HG02943 (cell line): ENCODE measurements around the gene PSMD2.
"Not testable (repeated sequence)": the region's sequence is repeated elsewhere in the genome, so short reads cannot be mapped to it uniquely, and the experiment has no call there.

Experiments used
- ATAC-seq: cut with Tn5 transposase; IDR thresholded peaks from one replicate; pipeline ENCODE4 v1.9.1; 2021; ENCODE audit warnings: mild to moderate bottlenecking, low read depth, moderate library complexity; ENCODE audit not compliant: unreplicated experiment

Gene PSMD2

DNA sequence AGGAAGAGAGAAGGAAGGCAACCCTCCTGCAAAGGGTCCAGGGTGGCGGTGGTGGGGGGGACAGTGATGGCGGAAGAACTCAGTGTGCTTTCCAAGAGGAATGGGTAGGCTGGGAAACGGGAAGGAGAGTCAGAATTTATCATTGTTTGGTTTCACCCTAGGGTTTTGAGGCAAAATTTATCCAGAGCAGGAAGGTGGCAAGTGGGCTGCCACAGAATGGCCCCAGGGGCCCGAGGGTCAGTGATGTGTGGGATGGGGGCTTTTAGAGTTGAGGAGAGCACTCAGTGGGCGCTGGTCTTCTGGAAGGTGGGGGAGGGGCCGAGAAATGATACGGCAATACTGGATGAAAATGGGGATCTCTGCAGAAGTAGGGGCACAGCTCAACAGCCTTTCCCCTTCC lies 38.9 kb downstream of the PSMD2 start:
- ATAC-seq = no peak

DNA sequence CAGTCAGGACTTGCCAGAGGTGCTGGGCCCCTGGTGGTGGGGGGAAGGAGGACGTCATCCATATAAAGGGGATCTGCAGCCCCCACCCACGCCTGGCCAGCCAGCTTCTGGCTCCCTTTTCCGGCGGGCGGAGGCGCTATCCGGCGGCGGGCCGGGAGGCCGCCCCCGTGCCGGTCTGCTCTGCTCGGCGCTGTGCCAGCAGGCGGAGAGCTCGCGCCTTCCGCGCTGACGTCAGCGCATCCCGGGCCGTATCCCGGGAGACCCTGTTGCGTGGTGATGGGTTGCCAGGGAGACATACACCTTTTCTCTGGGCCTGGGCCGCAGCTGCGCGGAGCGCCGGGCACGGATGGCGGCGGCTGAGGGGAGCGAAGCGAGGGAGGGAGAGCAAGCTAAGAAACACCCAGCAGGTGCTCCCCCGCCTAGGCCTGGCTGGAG lies 39.5 kb downstream of the PSMD2 start:
- ATAC-seq = no peak

DNA sequence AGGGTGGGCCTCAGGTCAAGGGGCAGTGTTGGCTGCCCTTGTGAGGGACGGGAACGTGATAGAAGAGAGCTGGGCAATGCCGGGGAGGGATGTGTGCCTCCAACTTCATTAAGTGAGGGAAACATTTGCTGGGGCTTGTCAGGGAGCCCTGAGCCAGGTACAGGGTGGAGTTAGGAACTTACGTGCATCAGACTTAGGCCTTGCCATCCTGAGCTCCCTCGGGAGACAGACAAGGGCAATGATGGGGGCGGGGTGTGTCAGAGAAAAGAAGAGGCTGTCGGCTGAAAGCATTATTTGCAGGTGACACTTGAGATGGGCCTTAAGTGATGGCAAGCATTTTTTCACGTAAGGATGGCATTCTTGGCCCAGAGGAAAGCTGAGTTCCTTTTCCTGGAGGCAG lies 40.0 kb downstream of the PSMD2 start:
- ATAC-seq = no peak

DNA sequence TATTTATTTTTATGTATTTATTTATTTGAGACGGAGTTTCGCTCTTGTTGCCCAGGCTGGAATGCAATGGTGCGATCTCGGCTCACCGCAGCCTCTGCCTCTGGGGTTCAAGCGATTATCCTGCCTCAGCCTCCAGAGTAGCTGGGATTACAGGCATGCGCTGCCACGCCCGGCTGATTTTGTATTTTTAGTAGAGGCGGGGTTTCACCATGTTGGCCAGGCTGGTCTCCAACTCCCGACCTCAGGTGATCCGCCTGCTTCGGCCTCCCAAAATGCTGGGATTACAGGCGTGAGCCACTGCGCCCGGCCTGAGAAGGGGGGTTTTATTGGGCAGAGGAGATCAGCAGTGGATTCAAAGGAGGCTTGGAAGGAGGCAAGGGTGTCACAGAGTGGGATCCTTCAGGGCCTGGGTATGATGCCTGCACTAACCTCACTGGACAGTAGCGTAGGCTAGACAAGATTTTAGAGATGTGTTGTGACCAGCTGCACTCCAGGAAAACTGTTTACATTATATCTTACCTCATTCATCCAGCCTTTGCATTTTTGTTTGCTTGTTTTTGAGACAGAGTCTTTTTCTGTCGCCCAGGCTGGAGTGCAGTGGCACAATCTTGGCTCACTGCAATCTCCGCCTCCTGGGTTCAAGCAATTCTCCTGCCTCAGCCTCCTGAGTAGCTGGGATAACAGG lies 40.6 kb downstream of the PSMD2 start:
- ATAC-seq = not testable (repeated sequence)

DNA sequence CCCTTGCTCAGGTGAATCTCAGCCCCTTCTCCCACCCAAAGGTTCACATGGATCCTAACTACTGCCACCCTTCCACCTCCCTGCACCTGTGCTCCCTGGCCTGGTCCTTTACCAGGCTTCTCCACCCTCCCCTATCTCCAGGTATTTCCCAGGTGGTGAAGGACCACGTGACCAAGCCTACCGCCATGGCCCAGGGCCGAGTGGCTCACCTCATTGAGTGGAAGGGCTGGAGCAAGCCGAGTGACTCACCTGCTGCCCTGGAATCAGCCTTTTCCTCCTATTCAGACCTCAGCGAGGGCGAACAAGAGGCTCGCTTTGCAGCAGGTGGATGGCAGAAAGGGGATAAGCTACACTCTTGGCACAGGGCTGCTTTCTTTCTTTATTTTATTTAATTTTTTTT lies 42.9 kb downstream of the PSMD2 start:
- no peak for ATAC-seq

DNA sequence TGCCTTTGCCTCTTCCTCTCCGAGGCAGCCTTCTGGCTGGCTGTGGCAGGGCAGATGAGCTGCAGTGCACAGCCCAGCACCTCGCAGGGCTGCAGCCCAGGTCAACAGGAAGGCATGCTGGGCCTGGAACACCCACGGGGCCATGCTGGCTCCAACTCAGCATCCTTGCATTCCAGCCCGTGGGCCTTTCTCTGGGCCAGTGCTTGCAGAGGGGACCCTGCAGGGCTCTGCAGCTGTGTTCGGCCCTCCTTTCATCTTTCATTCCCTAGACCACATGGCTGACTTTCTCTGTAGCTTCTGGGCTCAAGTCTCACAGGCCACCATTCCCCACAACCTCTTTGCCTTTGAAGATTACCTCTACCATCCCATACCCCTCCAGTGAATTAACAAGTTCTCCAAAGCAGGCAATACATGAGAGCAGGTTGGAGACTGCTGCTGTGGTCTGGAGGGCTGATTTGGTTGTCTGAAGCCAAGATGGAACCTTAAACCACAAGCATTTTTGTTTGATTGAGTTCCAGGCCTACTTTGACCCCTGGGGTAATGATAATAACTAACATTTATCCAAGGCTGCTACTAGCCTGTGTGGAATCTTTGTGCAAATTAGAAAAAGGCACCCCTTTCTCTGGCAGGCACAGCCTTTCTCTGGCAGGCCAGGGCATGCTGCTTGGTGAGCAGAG lies 44.3 kb downstream of the PSMD2 start:
- no peak for ATAC-seq

DNA sequence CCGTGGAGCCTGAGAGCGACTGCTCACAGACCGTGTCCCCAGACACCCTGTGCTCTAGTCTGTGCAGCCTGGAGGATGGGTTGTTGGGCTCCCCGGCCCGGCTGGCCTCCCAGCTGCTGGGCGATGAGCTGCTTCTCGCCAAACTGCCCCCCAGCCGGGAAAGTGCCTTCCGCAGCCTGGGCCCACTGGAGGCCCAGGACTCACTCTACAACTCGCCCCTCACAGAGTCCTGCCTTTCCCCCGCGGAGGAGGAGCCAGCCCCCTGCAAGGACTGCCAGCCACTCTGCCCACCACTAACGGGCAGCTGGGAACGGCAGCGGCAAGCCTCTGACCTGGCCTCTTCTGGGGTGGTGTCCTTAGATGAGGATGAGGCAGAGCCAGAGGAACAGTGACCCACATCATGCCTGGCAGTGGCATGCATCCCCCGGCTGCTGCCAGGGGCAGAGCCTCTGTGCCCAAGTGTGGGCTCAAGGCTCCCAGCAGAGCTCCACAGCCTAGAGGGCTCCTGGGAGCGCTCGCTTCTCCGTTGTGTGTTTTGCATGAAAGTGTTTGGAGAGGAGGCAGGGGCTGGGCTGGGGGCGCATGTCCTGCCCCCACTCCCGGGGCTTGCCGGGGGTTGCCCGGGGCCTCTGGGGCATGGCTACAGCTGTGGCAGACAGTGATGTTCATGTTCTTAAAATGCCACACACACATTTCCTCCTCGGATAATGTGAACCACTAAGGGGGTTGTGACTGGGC lies 45.7 kb downstream of the PSMD2 start:
- ATAC-seq = no peak

DNA sequence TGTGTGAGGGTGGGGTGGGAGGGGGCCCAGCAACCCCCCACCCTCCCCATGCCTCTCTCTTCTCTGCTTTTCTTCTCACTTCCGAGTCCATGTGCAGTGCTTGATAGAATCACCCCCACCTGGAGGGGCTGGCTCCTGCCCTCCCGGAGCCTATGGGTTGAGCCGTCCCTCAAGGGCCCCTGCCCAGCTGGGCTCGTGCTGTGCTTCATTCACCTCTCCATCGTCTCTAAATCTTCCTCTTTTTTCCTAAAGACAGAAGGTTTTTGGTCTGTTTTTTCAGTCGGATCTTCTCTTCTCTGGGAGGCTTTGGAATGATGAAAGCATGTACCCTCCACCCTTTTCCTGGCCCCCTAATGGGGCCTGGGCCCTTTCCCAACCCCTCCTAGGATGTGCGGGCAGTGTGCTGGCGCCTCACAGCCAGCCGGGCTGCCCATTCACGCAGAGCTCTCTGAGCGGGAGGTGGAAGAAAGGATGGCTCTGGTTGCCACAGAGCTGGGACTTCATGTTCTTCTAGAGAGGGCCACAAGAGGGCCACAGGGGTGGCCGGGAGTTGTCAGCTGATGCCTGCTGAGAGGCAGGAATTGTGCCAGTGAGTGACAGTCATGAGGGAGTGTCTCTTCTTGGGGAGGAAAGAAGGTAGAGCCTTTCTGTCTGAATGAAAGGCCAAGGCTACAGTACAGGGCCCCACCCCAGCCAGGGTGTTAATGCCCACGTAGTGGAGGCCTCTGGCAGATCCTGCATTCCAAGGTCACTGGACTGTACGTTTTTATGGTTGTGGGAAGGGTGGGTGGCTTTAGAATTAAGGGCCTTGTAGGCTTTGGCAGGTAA lies 46.5 kb downstream of the PSMD2 start:
- no peak for ATAC-seq

DNA sequence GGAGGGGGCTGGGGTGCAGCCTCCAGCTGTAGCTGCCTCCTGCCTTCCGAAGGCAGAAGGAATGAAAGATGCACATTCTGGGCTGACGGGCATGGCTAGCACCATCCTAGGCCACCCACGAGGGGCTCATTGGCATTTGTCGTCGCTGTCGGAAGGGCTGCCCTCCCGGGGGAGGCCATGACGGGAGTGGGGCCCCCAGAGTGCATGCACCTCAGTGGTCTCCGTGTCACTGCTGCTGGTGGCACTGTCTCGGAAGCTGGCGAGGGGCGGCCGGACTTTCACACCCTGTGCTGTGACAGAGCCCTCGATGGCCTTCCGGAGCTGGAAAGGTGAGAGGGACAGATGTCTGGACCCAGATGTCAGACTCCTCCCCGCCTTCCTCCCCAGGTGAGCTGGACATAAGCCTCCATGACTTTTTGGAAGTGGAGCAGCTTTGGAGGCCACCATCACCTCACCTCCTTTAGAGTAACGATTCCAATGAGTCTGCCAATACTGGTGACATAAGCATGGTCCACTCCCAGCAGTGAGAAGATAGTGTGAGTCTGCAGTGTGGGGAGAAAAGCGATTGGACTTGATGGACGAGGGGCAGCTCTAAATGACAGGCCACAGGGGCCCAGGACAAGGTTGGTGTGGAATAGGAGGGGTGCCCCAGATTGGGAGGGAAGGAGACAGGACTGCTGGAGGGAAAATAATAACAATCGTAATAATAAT lies 47.6 kb downstream of the PSMD2 start:
- ATAC-seq = no peak

DNA sequence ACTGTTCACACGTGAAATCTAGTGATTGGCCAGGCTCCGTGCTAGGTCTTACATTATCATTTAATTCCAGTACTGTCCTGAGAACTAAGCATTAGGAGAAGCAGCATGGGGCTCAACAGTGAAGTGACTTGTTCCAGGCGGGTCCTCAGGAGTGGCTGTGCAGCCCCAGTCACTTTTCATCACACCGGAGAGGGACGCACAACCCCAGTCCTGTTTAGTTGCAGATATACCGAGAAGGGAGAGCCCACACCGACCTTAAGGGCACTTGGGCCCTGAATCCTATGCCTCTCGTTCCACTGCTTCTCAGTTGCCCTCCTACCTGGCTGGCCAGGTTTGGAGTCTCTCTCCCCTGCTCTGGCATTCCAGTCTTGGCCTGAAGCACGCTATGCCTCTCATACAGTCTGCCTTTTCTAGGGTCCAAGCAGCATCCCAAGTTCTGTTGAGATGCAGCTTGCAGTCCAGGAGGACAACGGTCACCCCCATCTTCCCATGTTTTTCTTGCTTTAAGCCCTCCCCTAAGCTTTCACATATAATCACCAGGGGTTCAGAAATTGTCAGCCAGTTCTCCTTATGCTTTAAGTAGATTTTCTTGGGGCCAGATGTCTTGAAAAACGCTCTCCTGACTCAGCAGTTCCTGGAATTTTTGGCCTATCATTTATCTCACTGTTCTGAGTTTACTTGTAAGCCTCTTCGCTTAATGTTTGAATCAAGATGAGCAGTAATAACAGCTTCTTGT lies 48.4 kb downstream of the PSMD2 start:
- no peak for ATAC-seq

DNA sequence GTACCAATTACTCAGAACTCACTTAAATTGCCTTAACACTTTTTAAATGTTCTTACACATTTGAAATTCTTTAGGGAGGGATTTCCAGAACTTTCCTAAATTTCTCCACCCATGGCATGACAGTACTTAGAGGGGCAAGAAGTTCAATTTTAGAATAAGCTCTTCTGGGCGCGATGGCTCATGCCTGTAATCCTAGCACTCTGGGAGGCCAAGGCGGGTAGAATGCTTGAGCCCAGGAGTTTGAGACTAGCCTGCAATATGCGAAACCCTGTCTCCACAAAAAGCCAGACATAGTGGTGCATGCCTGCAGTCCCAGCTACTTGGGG lies 49.0 kb downstream of the PSMD2 start:
- ATAC-seq = no peak

DNA sequence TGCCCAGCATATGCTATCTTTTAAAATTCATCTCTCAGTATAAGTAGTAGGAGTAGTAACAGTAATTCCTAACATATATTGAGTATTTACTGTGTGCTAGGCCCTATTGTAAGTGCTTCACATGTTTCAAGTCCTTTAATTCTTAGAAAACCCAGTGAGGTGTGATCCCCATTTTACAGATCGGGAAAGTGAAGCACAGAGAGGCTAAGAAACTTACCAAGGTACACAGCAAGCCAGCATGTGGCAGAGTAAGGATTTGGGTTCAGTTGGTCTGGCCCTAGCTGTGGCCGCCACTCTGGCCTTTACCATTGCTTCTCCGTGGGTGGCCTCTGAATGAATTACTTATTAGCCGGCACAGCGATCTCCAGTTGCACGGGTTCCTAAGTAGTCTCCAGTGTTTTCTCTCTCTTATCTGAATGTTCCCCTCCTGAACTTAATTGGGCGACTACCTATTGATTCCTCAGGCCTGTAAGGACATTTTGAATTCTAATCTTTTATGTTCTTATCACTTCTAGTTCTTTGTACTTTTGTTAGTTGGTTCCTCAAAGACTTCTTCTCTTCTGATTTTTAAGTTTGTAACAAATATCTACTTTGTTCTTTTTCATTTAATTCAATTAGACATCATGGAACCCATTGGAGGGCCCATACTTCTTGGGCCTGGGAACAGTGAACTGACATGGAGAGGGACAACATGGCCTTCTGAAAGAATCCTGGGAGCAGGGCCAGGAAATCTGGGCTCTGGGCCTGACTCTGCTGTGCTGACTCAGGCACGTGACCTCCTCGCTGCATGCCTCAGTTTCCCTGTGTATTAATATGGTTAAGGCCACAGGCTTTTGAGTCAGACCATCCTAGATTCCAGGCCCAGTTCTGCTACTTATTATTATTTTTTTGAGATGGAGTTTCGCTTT lies 50.8 kb downstream of the PSMD2 start:
- no peak for ATAC-seq

DNA sequence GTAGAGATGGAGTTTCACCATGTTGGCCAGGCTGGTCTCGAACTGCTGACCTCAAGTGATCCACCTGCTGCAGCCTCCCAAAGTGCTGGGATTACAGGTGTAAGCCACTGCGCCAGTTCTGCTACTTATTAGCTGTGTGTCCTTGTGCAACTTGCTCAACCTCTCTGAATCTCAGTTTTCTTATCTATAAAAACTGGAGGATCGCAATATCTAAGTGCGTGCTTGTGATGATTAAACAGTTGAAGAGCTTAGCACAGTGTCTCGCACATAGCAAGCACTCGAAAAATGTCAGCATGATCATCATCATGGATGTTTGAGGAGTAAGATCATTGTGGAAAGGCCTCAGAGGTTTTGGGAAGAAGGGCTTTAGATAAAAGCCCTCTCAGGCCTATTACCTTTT lies 51.6 kb downstream of the PSMD2 start:
- ATAC-seq = no peak

DNA sequence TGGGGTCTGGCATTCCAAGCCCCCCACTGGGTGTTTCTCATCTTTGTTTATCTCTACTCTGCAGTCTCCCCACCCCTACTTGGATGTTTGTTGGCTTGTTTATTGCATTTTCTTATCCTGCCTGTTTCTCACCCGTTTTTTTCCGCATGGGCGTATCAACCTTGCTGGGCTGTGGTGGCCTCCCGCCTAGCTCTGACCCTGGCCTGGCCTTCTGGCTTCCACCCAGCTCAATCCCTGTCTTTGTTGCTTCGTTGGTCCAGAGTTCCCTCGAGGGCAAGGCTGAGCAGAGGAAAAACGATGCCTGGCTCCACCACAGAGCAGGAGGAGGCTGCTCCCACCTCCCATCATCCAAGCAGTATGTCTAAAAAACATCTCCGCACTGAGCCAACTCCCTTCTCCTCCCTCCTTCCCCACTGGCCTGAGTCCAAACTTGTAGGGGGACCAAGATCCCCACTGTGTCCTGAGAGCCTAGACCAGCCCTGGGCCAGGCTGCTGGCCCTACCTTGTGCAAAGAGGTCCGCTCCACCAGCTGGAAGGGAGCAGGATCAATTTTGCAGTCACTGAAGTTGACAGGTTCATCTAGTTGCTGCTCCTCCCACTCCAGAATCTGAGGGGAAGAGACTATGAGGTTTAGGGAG lies 52.6 kb downstream of the PSMD2 start:
- ATAC-seq = no peak

DNA sequence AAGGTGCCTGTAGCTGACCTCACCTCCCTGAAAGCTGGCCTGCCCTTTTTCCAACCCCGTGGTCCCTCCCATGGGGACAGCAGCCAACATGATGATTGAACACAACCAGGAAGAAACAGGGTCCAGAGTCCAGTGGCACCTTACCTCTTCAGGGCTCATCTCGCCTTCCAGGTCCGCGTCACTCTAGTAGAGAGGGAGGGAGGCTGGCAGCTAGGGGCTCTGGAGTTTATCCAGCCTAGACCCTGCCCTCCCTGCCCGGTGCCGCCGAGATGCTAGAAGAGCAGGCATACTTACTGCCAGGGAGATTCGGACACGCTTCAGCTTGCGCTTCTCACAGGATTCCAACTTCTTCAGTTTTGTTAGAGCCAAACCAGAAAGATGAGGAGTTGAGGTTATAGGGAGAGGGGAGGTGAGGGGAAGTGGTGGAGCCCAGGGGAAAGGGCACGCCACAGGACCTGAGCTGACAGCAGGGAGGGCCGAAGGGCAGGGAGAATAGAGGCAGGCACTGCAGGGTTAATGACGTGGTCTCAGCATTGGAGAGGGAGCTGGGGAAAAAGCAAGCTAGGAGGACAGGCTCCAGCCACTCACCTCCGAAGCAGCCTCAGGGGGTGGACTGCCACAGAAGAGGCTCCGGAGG lies 53.2 kb downstream of the PSMD2 start:
- ATAC-seq = no peak

DNA sequence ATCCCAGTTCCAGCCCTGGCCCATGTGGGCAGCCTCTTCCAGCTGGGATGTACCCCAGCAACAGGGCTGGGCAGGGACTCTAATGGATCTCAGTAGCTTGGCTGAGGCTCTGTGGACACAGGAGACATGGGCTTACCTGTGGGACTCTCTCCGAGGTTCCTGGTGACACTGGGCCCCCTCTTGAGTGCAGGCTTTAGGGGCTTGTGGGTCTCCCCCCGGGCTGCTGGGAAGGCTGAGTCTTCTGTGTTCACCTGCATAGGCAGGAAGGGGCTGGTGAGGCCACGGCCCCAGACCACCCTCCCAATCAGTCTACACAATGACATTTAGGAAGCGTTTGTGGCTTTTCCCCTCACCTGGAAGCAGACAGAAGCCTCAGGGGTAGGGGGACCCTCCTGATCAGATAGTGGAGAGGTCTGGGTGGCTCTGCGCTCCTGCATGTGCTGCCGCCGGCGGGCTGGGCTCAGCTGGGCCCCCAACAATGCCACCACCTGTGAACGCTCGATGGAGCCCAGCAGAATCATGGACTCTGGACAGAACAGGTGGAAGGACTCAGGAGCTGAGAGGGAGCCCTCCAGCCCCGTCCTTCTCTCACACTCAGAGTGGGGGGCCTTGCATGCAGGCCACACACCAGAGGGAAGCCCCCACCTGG lies 54.0 kb downstream of the PSMD2 start:
- no peak for ATAC-seq

DNA sequence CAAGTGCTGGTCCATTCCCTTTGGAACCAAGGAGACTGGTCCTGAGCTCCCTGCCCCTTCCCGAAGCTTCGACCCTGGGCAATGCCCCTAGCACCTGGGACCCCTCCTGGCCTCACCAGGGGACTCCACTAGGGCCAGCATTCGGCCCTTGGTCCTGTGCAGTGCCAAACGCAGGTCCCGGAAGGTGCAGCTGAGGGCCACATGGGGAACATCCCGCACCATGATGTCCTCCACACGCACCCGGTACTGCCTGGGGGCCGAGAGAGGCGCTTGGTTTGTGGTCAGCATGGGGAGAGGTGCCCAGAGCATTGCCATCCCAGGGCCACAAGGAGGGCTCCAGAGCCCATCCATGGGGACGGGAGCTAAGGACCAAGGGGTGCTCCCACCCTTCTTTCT lies 54.5 kb downstream of the PSMD2 start:
- no peak for ATAC-seq
